RPMI8226 (cell line): ENCODE data around the gene GPRC6A.
"Not testable (repeated sequence)": the region's sequence is repeated elsewhere in the genome, so short reads cannot be mapped to it uniquely, and the experiment has no call there.

ENCODE experiments used
- DNase-seq: peaks from one replicate; pipeline ENCODE4 v3.0.0-alpha.2; 2015

Gene GPRC6A, protein sequence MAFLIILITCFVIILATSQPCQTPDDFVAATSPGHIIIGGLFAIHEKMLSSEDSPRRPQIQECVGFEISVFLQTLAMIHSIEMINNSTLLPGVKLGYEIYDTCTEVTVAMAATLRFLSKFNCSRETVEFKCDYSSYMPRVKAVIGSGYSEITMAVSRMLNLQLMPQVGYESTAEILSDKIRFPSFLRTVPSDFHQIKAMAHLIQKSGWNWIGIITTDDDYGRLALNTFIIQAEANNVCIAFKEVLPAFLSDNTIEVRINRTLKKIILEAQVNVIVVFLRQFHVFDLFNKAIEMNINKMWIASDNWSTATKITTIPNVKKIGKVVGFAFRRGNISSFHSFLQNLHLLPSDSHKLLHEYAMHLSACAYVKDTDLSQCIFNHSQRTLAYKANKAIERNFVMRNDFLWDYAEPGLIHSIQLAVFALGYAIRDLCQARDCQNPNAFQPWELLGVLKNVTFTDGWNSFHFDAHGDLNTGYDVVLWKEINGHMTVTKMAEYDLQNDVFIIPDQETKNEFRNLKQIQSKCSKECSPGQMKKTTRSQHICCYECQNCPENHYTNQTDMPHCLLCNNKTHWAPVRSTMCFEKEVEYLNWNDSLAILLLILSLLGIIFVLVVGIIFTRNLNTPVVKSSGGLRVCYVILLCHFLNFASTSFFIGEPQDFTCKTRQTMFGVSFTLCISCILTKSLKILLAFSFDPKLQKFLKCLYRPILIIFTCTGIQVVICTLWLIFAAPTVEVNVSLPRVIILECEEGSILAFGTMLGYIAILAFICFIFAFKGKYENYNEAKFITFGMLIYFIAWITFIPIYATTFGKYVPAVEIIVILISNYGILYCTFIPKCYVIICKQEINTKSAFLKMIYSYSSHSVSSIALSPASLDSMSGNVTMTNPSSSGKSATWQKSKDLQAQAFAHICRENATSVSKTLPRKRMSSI

GRCh38 chr6:116828983-116829382 is at the start of gene GPRC6A:
GPRC6A (minus strand) TSS chr6:116829083; CDS start chr6:116829013, 70 bp downstream.
- no peak for DNase-seq

DNA sequence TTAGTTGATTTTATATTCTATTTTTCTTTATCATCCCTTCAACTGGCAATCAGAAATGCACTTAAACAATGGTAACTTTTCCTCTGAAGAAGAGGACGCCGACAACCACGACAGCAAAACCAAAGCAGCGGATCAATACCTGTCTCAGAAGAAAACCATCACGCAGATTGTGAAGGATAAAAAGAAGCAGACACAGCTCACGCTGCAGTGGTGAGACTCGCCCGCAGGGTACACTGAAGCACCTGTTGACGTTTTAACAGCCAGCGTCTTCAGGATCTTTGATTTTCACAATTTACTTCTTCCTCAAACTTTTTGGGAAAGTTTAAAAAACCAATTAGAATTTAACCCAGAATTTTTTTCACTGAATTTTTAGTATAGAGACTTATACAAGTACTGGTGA is 48.9 kb upstream of the GPRC6A start:
- no peak for DNase-seq

GRCh38 chr6:116876635-116877611 is 48.0 kb upstream of the GPRC6A start, which contains the start of gene RFX6:
RFX6 (plus strand) TSS chr6:116877242; CDS start chr6:116877276, 34 bp downstream.
- no peak for DNase-seq

GRCh38 chr6:116876107-116876506 is 47.2 kb upstream of the GPRC6A start:
- no peak for DNase-seq

DNA sequence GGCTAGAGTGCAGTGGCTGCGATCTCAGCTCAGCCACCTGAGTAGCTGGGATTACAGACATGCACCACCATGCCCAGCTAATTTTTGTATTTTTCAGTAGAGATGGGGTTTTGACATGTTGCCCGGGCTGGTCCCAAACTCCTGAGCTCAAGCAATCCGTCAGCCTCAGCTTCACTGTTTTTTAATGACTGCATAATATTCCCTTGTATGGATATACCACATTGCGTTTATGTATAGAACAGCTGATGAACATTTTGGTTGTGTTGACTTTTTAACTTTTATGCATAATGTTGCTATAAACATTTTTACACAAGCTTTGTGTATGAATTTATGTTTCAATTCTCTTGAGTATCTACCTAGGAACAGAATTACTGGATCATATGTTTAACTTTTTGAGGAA is 43.9 kb upstream of the GPRC6A start:
- no peak for DNase-seq

- peak; percentile 32 for DNase-seq
Measured at GRCh38 chr6:116866281-116866871, 37.5 kb upstream of the GPRC6A start.

GRCh38 chr6:116859264-116859663 is 30.4 kb upstream of the GPRC6A start:
- no peak for DNase-seq

- DNase-seq, result no peak
Measured at GRCh38 chr6:116858060-116858459, 29.2 kb upstream of the GPRC6A start.

DNA sequence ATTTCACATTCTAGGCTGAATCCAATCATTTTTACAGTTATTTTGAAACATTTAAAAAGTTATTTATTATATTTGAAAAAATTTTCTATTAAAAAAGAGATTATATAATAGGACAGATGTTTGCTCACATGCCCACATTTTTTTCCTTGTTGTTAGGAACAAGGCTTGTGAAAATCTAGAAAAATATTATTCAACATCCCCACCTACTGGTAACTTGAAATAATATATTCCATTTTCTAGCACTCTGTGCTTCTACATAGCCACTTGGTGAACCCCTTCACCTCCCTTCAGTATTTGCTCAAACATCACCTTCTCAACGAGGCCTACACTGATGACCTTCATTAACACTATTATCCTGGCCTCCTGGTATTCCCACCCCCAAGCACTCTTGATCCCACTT is 18.3 kb upstream of the GPRC6A start:
- DNase-seq, result peak; percentile 5

- no peak for DNase-seq
Measured at GRCh38 chr6:116842459-116842858, 13.6 kb upstream of the GPRC6A start.

DNA sequence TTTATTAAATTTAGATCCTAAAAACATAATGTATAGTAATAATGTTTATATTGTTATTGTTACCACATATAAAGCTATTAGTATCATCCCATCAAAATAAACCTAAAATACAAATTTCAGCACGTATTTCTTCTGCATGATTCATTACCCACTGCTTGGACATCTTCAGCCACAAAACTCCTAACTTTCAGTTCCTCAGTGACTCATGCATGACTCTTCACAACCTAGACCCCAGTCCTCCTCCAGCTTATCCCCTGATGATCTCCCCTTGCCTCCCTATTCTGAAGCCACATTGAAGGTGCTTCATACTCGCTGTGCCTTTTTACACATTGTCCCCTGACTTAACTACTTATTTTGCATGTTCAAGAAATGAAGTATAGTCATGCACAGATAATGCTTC is 11.2 kb upstream of the GPRC6A start:
- DNase-seq, result no peak

DNA sequence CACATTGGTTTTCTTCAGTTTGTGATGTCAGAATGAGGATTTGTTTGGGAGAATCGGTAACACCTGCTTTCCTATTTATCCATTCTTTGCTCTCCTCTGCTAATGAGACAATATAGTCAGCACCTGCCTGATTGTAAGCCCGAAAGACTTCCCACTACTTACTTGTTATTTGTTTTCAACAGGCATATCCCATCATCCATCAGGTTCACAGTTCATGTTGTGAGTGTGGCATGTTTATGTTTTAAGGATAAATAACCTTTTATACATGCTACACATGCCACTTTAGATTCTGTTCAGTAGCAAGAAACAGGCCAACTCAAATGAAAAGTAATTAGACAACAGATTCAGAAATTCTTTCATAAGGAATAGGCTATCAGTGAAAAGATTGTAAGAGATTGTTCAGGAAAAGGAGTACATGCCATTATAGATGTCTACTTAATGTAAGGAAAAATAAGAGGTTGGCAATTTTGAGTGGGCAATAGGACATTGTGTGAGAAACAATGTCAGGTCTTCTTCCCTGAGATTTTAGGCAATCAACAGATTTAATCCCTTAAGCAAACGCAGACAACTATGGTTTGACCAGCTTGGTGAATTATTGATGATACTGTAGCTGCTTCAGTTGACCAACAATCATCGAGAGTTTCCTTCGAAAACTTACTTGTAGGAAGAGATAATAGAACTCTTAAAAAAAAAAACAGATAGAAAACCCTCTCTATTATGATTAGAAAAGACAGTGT is 7.9 kb upstream of the GPRC6A start:
- DNase-seq, result no peak

- DNase-seq, result not testable (repeated sequence)
Measured at GRCh38 chr6:116834526-116834925, 5.6 kb upstream of the GPRC6A start.

DNA sequence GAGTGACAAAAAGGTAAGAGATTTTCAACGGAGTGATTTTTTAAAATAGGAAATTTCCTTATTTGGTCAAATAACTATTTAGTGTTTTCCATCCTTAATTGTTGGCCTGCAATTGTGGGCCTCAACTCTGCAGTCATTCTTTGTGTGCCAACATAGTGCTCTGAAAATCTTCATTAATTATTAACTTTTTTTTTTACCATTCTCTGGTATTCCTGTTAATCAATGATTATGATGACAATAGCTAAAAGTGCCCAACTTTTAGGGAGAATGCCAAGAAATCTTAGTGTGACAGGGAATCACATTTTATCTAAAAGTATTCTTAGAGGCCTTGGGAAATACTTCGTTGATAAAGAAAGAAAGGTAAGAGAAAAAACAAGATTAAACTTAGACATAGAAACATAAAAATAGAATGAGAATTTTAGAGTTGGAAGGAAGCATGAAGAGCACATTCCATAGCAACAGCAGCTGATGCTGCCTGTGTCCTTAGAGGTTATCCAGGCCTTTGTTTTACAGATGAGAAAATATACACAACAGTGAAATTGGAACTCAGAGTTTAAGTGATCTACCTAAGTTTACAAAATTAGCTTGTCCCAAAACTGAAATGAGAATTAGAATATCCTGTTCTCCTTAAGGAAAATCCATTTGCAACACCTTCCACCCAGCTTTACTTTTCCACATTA is 1.2 kb downstream of the GPRC6A start:
- DNase-seq, result no peak

DNA sequence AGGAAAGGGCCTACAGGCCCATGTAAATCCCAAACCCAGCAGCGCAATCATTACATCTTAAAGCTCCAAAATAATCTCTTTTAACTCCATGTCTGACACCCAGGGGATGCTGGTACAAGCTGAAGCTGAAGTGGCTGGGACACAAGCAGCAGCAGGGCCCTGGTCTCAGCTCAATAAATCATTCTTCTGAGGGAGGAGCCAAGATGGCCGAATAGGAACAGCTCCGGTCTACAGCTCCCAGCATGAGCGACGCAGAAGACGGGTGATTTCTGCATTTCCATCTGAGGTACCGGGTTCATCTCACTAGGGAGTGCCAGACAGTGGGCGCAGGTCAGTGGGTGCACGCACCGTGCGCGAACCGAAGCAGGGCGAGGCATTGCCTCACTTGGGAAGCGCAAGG is 12.5 kb downstream of the GPRC6A start:
- not testable (repeated sequence) for DNase-seq

DNA sequence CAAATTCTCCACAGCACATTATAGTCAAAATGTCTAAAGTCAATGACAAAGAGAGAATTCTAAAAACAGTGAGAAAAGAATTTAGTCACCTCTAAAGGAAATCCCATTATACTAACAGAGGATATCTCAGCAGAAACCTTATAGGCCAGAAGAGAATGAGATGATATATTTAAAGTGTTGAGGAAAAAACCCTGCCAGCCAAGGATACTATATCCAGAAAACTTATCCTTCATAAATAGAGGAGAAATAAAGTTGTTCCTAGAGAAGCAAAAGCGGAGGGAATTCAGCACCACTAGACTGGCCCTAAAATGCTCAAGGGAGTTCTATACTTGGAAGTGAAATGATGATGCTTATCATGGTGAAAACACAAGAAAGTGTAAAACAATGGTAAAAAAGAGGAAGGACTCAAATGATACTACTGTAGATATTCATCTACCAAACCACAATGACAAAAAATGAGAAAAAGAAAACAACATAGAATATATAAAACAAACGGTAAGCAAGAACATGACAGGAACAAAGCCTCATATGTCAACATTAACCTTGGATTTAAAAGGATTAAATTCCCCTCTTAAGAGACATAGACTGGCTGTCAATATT is 16.7 kb downstream of the GPRC6A start:
- no peak for DNase-seq

- DNase-seq, result no peak
Measured at GRCh38 chr6:116801971-116802370, 26.9 kb downstream of the GPRC6A start.

GRCh38 chr6:116799945-116800344 is 28.9 kb downstream of the GPRC6A start:
- no peak for DNase-seq

DNA sequence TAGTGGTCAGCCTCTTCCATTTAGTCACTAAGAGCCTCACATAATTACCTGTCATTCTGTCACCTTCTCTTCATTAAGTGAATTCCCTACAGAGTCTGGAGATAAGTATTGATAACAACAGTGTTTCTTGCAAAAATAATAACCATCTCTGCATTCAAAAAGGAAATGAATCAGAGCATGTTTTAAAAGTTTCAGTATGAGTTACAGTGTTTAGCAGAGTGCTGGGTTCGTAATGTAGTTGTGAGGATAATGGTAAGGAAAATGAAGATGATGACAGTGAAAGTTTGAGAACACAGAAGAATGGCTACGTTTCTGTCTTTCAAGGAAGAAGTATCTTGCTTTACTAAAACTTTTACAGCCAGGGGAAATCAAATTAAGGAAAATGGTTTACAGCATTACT is 31.3 kb downstream of the GPRC6A start:
- no peak for DNase-seq

GRCh38 chr6:116793224-116793623 is 35.7 kb downstream of the GPRC6A start:
- DNase-seq, result no peak
